D721Med (cell line): ENCODE measurements around the gene HSPG2.

Source experiments
- DNase-seq: peaks from one replicate; pipeline ENCODE4 v3.0.0; 2011; ENCODE audit warnings: low spot score; ENCODE audit not compliant: insufficient read length
- FAIRE-seq: peaks from 2 replicates; lab custom pipeline; 2011; peaks lifted over from hg19 to GRCh38; lab: Jason Lieb, UNC
- TF ChIP-seq, protein P1 (sequence below): IDR thresholded peaks from 2 replicates; pipeline ENCODE4 v1.5.1; 2012; ENCODE audit warnings: mild to moderate bottlenecking, control low read depth; ENCODE audit not compliant: insufficient read depth; ENCODE audit errors: missing control alignments

Gene HSPG2

DNA sequence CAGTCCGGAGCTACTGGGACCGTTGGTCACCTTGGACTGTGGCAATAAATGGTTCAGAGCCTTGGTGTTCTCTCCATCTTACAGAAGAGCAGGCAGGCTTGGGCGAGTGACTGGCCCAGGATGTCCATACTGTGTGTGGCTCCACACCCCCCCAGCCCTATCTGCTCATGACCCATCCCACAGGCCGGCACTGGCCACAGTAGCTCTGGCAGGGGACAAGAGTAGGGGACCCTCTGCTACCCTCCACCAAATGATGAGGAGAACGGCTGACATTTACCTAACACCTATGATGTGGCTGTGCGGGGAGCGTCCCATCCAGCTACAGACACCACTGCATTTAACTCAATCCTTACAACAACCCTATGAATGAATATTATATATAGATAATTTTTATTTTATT, 111.7 kb downstream of the HSPG2 start:
- DNase-seq (no peak), FAIRE-seq (no peak)
- TF ChIP-seq, protein P1, sequence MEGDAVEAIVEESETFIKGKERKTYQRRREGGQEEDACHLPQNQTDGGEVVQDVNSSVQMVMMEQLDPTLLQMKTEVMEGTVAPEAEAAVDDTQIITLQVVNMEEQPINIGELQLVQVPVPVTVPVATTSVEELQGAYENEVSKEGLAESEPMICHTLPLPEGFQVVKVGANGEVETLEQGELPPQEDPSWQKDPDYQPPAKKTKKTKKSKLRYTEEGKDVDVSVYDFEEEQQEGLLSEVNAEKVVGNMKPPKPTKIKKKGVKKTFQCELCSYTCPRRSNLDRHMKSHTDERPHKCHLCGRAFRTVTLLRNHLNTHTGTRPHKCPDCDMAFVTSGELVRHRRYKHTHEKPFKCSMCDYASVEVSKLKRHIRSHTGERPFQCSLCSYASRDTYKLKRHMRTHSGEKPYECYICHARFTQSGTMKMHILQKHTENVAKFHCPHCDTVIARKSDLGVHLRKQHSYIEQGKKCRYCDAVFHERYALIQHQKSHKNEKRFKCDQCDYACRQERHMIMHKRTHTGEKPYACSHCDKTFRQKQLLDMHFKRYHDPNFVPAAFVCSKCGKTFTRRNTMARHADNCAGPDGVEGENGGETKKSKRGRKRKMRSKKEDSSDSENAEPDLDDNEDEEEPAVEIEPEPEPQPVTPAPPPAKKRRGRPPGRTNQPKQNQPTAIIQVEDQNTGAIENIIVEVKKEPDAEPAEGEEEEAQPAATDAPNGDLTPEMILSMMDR = no peak

DNA sequence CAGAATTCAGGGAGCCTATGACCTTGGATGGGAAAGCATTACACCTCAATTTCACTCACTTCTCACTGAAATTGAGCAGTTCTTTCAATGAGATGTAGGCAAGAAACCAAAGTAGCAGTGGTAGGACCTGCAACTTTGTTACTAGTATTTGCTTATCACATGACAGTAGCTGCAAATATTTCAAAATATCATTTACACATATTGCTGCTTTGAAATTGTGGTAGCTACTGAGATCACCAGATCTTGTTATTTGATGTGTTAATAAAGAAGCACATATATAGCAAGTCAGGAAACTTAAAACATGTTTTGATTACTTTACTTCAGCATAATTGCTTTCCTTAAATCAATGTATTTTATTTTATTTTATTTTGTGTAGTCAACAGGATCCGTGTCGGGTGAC, 112.2 kb downstream of the HSPG2 start:
- no peak for DNase-seq
- no peak for FAIRE-seq
- TF ChIP-seq, protein P1 = no peak

DNA sequence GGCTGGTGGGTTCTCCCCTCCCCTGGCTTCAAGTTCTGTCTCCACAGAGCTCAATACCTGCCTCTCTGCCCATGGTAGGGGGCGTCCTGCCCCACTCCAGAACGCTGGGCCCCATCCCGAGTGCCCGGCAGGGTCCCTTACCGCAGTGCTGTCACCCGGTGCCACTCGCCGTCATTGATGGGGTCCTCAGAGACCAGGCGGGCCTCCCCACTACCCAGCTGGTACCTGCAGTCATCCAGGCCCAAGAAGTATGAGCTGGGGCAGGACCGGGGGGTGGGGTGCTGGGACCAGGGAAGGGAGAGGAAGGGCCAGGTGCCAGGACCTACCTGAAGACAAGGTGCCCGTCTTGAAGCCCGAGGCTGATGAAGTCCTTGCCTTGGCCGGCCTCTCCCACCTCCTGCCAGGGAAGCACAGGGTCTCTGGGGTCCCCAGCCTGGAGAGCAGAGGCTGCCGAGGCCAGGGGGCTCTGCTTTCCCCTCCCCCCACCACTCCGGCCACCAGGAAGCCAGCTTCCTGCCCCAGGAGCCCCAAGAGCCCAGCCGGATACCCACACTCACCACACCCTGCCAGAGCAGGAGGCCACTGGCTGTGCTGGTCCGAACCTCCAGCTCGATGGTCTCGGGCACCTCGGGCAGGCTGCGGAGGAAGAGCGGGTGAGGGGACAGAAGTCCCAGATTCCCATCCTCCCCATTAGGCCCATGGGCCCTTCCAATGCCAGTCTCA, 113.0 kb downstream of the HSPG2 start:
- TF ChIP-seq, protein P1 = no peak
- DNase-seq = no peak

DNA sequence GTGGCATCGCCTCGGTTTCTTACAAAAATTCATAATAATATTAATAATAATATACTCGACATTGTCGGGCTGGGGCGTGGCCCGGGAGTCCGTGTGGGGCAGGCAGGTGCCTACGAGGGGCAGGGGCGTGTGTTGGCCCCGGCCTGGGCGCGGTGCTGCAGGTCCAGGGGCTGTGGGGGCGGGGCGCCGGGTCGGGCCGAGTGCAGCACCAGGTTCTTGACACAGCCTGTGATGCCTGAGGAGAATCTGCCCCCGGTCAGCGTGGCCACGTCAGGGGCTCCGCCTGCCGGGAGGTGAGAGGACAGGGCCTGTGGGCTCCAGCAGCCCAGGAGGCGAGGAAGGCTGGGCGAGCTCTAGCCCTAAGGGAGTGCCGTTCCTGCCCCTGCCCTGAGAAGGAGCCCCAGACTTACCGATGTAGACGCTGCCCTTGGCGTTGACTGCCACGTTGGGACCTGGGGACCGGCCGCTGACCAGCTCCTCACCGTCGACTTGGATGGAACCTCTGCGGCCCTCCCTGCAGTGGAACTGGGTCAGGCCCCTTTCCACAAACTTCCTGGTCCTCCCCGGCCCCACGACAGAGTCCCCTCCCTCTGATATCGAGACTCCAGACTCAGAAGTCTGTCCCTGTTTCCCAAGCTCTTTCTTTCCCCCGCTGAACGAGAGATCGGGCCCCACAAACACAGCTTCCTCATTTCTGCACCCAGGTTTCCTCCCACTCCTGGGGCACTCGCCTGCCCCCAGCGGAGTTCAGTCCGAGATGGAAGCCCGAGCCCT, 113.7 kb downstream of the HSPG2 start:
- DNase-seq (no peak), FAIRE-seq (no peak)
- TF ChIP-seq, protein P1 = no peak

More for the DNA sequence above, 113.0 kb downstream of the HSPG2 start:
- FAIRE-seq = no peak

DNA sequence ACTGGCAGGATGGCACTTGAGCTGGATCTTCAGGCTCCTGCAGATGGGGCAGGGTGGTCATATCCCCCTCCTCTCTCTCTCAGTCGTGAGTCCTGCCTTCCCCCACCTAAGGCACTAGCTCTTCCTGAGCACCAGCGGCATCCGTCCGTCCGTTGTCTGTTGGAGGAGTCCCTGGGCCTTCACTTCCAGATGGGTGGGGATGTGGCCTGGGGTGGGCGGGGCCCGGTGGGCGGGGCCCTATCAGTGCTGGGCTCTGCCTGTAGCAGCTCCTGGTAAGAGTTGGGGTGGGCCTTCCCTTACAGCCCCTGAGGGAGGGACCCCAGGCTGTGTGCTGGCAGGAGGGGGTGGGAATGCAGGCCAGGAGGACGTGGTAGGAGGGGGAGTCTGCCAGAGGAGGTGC, 114.8 kb downstream of the HSPG2 start:
- TF ChIP-seq, protein P1 = no peak
- FAIRE-seq (no peak), DNase-seq (no peak)

DNA sequence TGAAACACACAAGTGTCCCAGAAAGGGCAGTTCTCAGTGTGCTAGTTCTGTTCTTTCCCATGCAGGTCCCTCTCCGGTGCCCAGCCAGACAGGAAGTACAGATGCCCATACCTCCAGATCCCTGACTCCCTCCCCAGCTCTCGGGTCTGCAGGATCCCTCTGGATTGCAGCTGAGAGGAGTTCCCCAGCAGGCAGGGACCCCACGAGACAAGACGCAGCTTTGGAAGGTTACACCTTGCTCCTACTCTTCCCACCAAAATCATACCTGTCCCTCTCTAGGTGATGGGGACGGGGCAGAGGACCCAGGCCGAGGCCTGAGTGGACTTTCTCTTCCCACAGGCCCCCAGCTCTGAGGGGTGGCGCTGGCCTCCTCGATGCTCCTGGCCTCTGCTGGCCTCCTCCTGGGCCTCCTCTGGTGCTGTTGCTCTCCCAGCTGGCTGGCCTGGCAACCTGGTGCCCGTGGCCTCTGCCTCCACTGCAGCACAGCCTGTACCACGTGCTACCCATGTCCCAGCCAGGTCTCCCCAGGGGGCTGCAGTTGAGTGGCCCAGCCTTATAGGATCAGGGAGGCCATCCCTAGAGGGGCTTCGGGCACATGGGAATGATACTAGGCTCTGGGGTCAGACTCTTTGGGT, 115.6 kb downstream of the HSPG2 start:
- DNase-seq (no peak), FAIRE-seq (no peak)
- TF ChIP-seq, protein P1 = no peak
